A673 (cell line): ENCODE data around the gene GLYATL1. TPM values are rescaled to one million over a fixed set of nuclear protein-coding genes. Genes with fewer than 3 reads are reported as not detected.

ENCODE experiments used
- total RNA-seq: library from RNA; stranded (reverse); gene quantifications from 2 replicates; pipeline ENCODE4 v1.2.3, GENCODE V29; 2021

The GLYATL1 gene
- total RNA-seq, 1 experiment from 2014 or later = 0.17 TPM

Other genes starting within 250 kb of the GLYATL1 start
- 0.39 TPM in 1 of 2 replicates, not detected in the other for gene GLYAT, start 207.5 kb upstream of the GLYATL1 start, total RNA-seq
- 0.74 and 1.7 TPM in 2 replicates for gene GLYATL2, start 94.8 kb upstream of the GLYATL1 start, total RNA-seq
- gene GLYATL1B, start 146.8 kb downstream of the GLYATL1 start, total RNA-seq = not detected in 2 replicates
- gene FAM111B, start 167.7 kb downstream of the GLYATL1 start, total RNA-seq = 41.5 and 50.1 TPM in 2 replicates
- 47.7 and 54.8 TPM in 2 replicates for gene FAM111A, start 203.4 kb downstream of the GLYATL1 start, total RNA-seq
- gene DTX4, start 232.6 kb downstream of the GLYATL1 start, total RNA-seq = 1.9 and 2.0 TPM in 2 replicates